Left hindlimb (tissue), 1 donor: Measurements from ENCODE around the gene FSTL5.
"Not testable (repeated sequence)": the region's sequence is repeated elsewhere in the genome, so short reads cannot be mapped to it uniquely, and the experiment has no call there.

Experiments
- DNase-seq: peaks from one replicate; pipeline ENCODE4 v3.0.0-alpha.2; 2018

Gene FSTL5

DNA sequence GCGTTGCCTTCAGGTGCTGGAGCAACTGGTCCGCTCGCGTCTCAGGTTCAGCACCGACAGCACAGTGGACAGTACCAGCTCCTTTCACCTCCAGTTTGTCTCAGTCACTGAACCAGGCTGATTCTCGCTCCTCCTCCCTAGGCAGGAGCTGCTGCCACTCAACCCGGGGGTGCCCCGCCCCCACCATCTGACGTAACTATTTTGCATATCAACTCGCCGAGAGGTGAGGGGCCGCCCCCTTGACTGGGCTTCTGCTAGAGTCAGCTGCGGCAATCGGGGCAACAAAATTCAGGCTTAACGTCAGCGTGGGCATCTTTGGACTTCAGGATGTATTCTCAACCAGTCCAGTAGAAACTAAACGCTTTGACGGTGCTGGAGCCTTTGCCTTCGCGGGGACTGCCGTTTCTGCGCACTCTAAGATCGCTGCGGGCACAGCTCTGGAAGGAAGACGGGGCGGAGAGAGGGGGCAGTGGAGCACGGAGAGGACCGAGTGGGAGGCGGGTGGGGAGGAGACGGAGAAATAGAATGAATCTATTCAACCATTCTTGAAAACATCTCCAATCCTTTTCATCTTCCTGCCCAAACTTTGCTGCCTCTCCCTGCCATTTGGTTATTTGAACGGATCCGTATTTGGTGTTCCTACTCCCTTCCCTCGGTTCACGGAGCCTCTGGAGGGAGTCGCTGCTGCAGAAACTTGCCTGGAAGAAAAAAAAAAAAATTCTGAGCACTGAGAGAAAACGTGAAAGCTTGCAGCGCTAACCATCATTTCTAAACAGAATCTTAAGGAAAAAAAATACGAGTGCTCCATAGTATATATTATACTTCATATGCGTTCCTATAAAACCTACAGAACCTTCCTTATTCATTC is at the start of gene FSTL5:
FSTL5 (minus strand) TSS at position 109 of the 868 bp plus-strand sequence. CDS start 52,604 bp downstream, outside the sequence.
- DNase-seq = peak; percentile 88

DNA sequence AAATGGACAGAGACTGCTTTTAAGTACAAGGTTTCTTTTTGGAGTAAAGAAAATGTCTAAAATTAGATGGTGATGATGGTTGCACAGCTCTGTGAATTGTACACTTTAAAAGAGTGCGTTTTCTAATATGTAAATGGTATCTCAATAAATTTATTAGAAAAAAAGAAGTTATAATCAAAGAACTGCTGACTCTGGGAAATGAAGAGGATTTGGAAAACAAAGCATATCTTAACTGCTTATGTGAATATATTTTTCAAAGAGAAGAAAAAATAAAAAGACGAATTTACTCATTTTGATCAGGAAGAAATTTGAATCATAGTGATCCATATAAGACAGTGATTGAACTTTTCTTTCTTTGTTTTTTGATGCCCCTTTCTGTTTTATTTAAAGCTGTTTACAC is 45.9 kb upstream of the FSTL5 start:
- DNase-seq = no peak

DNA sequence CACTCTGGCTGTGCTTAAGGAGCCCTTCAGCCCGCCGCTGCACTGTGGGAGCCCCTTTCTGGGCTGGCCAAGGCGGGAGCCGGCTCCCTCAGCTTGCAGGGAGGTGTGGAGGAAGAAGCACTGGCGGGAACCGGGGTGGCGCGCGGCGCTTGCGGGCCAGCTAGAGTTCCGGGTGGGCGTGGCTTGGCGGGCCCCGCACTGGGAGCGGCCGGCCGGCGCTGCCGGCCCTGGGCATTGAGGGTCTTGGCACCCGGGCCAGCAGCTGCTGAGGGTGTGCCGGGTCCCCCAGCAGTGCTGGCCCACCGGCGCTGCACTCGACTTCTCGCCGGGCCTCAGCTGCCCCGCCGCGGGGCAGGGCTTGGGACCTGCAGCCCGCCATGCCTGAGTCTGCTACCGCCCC is 39.7 kb upstream of the FSTL5 start:
- DNase-seq = not testable (repeated sequence)

DNA sequence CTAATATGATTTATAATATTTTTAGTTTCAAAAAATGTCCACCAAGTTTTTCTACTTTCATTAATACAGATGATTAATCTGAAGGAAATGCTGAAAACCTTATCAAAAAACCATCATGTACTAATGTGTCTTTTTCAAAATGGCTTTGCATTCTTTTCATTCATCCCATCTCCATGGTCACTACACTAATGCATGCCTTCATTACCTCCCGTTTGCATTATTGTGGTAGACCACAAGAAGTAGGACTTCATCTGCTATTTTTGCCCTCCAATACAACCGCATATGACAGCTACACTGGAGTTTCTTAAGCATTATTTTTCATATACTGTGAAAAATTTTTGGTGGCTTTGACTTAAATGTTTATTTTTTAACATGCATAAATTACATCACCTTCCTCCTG is 37.9 kb upstream of the FSTL5 start:
- no peak for DNase-seq

DNA sequence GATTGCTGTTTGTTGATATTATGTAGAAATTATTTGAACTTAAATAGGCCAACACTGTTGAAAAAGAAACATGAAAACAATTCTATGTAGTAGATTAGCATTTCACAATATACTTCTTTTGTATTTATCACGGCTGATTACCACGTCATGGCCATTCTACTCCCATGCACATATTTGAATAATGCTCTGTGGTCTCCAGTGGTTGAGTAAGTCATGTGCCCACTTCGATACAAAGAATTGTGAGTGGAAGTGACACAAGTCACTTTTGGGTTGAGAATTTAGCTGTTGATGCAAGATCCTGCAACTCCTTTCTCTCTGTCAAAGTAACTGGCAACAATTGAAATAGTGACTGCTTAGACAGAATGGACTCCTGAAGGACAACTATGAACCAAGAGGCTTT is 6.7 kb upstream of the FSTL5 start:
- DNase-seq = no peak

DNA sequence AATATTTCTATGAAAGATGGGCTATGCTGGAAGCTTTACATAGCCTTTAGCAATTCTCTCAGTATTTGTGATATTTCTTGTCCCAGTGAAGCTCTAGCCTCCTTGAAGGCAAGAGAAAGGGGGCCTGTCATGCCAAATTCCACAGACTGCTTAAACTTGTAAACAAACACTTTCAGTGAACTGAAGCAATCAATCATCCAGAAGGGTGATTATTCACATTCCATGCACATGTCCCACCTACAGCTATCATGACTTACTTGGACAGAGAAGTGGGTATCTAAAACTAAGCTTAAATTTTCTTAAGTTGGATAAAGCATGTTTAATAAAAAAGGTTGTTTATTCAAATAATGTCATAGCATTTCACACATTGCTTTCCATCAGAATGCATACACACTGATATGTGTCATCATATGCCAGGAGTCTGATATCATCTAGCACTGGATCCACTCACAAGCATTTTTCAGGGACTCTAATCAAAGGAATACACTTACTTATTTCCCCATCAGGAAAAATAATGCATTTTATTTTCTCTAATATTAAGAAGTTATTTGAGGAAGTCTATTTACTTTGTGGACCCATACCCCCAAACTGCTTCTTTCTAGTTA is 1.2 kb upstream of the FSTL5 start:
- DNase-seq = no peak

DNA sequence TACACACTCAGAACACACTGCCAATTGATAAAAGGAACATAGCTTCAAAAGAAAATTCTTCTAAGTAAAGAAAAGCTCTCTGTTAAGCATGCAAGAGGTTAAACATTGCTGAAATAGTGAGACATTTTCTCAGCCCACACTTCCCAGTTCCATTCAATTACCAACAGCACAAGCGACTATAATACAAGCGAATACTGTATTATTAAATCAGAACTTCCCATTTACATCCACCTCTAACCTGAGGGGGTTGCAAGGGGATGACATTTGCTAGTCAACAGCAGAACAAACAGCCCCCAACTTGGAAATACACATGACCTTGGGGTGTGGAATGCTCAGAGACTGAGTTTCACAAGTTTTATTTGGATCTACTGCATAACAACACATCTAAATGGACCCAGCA is 1.1 kb downstream of the FSTL5 start:
- DNase-seq = no peak

DNA sequence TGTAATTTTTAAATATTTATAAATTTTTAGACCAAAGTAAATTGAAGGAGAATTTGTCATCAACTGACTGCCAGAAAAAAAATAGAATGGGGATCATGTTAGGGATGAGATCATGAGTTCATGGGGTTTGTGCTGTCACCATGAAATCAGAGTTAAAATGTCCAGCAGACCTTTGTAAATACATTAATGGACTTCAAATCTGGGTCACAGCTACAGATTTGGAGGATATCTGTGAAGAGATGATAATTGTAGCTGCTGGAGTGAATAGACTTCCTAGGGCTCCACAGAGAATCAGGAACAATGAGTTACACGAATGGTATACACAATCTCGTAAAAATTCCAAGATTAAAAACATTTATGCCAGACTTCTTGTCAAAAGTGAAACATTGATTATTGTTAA is 6.6 kb downstream of the FSTL5 start:
- DNase-seq = no peak

DNA sequence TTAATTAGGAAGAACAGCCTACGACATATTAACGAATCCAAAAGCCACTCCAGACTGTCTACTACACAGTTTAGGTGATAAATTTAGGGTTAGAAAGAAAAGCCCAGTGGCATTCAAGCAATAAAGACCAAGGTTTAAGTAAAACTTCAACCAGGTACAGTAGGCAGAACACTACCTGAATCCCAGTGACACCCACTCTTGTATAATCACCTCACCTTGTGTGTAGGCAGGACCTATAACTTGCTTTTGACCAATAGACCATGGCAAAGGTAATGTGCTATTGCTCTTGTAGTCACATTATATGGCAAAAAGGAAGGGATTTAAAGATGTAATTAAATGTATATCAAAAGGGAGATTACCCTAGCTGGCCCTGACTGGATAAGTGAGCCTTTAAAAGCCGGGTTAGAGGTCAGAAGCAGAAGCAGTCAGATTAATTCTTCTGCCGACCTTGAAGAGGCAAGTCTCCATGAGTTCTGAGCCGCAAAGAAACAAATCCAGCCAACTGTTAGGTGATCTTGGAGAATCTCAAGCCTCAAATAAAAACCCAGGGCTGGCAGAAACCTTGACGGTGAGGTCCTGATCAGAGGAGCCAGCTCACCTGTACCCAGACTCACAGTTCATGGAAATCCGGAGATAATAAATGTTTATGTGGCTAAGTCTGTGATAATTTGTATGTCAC is 8.8 kb downstream of the FSTL5 start:
- no peak for DNase-seq

DNA sequence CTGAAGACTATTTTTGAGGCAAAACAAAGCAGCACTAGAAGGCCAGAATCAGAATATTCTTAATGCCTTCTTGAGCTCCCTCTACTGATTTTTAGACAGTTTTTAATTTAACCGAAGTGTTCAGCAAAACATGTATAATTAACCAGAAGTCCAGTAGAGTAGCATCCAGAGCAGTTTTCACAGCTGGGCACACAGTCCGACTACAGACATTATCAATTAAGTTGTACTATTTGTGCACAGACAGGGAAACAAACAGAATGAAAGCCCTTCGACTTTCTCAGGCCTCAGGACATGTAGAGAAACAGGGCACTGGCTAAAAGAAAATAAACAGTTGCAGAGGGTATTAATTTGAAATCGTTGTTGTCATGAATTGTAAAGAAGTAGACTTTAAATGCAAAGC is 11.9 kb downstream of the FSTL5 start:
- no peak for DNase-seq

DNA sequence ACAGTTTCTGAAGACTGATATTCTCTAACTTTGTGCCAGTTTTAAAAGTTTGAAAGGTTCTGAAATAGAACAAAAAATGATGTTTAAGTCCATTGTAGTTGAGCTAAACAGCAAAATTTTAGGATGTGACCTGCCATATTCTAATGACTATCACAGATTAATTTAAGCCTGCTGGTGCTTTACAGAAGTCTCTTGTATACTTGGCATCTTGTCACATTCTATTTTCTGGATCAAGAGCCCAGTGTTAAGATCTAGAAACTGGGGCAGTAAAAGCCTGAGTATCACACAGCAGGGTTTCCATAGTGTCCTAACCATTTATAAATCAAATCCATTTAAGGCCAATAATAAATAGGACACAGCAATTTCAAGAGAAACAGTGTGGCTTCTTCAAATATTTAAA is 12.4 kb downstream of the FSTL5 start:
- DNase-seq = no peak

DNA sequence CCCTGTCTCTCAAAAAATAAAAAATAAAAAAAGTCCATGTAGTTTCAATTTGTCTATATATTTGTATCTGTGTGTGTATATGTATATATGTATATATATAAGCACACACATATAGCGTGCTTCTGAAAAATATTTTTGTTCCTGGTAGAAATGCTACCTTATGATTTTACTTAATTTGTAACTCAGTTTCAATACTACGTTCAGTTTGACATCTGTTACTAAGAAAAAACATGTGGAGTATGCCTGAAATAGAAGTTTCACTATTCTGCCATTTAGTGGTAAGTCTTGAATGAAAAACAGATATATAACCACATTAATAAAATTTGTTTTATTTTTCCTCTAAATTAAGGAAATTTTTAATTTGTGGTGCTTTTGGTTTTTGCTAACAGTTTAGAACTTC is 14.2 kb downstream of the FSTL5 start:
- no peak for DNase-seq

DNA sequence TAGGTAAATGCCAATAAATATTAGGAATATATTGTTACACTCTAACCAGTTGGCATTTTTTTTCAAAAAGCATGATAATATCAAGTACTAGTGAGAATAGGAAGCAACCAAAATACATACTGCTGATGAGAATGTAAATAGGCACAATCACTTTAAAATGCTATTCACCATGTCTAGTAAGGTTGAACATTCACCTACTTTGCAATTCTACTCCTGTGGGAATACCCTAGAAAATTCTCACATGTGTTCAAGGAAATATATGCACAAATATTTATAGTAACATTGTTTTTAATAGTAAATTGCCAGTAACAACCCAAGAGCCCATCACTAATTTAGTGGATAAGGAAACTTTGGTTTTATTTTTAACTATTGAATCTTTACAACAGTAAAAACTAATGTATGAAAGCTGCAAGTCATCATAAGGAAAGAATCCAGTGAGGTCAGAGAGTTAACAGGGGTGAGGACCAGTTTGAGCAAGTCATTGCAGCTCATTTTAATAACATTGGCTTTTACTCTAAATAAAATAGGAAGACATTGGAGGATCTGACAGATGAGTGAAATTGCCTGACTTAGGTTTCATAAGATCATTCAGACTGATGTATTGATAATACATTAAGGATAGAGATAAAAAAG is 23.6 kb downstream of the FSTL5 start:
- DNase-seq = no peak

DNA sequence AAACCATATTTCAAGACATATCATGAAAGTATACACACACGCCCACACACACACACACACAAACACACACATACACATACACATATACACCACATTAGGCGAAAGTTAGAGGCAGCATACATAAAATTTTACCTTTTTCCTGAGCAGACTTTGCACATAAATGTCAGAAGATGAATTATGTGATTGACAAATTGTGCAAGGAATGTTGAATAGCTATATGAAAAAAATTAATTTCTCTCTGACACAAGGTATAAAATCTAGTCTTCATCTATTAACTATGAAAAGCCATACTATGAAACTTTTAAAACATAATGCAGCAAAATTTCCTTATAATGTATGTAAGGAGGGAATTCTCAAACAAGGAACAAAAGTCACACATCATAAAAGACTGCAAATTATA is 24.4 kb downstream of the FSTL5 start:
- DNase-seq = no peak

DNA sequence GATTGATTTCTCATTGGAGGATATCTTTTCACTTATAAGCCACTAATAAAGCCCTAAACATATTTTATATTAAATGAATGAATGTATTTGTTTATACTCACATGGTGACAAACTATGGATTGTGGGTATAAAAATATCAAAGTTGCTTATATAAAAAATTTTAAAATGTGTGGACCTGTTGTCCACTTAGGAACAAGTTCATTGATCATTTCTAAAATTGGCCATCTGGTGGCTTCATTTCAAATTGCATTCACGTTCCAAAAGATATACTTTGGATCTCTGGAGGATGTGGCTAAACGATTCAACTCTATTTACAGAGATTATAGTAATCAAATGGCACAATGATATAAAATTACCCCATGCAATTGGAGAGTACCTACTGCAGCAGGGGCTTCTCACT is 32.5 kb downstream of the FSTL5 start:
- no peak for DNase-seq

DNA sequence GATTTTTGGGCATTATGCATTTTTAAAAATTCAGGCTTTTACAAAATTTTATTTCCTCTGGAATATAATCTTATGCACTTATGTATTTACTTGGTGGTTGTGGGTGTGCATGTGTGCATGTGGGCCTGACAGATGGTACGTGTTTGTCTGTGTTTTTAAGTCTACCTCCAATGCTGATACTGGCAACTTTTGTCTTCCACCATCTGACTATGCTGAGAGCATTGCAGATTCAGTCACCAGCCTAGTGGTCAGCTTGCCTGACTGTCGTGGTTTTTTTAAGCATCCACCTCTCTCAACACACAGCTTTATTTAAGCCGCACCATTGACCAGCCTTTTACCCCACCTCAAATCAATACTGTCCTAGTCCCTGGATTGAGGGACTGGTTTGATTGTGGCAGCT is 37.1 kb downstream of the FSTL5 start:
- DNase-seq = no peak

DNA sequence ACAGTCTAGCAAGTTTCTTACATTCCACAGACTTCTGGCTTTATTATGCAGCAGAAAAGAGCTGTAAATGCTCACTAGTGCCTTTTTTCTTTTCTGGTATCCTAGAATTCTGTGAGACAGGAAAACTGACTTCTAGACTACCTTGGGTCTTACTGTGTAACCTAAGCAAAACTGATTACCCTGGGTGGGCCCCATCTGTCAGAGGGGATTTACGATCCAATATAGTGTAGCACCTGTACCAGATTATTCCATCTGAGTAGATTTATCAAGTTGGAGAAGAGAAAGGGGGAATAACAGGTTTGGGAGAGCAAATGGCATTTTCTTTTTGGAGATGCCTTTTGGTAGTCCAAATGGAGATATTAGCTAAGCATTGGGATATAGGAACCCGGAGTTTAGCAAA is 46.7 kb downstream of the FSTL5 start:
- DNase-seq = no peak

DNA sequence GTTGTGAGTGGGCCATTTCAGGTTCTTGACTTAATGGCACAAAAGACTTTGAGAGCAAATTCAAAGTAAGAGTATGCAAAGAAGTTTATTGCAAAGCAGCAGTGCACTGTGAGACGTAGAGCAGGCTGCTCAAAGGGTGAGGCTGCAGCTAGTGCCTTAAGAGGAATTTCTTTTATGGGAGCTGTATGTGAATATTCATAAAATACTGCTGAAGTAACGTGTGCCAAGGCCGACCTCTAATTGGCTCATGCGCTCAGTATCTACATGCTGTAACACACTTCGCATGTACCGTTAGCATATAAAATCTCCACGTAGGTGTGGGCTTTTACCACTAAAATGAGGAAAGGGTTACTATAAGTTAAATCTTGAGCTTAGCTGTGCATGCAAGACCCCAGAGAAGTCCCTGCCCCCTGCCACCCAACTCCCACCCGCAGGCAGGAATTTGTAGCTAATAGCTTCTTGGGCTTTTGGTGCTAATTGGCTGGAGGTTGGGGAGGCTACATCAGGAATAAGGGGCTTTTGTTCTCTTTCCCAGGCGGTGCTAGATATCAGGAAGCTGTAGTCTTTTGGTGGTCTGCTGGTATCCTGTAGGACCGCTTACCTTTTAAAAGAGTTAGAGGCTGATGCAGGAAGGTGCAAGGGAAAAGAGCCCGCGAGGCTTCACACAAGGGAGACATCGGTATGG is 47.6 kb downstream of the FSTL5 start:
- peak; percentile 30 for DNase-seq

DNA sequence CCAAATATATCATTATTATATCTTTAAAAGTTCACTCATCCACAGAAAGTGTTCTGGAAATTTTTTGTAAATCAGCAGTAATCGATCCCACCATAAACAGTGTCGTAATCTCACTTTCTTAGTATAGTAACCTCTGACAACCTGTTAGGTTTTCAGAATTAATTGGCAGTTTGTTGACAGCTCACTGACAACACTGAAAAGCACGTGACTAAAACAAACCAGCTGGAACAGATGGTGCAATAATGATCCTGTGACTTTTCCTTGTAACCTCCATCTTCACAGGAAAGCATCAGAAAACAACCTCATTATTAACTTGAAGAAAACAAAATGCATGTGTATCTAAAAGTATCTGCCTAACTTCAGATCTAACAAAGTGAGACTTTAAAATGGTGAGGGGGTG is 48.5 kb downstream of the FSTL5 start:
- DNase-seq = no peak

DNA sequence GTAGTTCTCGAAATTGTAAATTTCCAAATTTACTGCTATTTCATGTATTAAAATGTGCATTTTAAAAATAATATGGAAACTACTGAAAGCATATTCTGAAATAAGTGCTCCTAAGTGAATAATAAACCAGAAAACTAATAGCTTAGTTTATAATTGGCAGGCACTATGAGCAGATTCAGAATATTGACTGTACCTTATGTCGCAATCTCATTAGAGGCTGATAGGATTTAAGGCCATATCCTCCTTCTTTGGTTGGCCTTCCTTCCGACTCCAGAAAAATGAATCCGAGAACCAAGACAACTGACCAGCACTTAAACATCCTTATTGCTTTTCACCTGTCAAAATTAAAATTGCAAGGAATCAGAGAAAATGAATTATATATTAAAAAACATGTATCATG is 52.7 kb downstream of the FSTL5 start:
- no peak for DNase-seq

DNA sequence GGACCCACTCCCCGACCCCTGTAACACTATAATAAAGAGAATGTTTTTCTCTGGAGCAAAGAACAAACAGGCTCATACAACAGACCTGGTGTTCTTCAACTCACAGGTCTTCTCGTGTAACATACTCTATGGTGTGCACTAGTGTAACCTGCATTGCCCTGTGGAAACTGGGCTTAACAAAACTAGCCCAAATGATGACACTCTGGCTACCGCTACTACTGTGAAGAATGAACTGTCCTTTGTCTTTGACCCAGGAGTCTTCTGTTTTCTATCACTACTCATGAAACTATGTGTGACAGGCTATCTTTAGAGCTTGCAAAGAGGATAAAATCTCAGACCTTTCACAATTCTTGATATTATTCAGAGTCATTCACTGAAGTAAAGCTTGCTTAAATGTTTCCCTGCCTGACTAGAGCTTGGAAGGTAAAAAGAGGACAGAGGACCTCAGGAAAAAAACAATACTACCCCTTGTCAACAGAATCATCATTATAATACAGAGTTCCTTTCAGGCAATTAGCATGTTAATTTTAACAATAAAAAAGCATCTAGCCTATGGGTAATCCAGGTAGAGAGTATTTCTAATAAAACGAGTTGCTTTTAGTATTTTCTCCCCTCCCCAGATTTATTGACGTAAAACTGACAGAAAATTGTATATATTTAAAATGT is 59.2 kb downstream of the FSTL5 start:
- no peak for DNase-seq

DNA sequence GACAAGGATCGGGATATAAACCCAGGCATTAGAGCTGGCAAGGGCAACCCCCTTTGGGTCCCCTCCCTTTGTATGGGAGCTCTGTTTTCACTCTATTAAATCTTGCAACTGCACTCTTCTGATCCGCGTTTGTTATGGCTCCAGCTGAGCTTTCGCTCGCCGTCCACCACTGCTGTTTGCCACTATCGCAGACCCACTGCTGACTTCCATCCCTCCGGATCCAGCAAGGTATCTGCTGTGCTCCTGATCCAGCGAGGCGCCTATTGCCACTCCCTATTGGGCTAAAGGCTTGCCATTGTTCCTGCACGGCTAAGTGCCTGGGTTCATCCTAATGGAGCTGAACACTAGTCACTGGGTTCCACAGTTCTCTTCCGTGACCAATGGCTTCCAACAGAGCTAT is 59.9 kb downstream of the FSTL5 start:
- DNase-seq = not testable (repeated sequence)
